GM12878 (cell line): ENCODE results near the gene PTPRF.

Experiments
- HCFC1 ChIP-seq: fragments of 150-350 bp; IDR thresholded peaks from 2 replicates; pipeline ENCODE4 v1.6.1; 2014; ENCODE audit warnings: low read length
- HDAC6 ChIP-seq: fragments of 200-600 bp; sonication (generic); IDR thresholded peaks from one replicate; pipeline ENCODE4 v1.8.0; 2017; ENCODE audit warnings: antibody characterized with exemption; ENCODE audit not compliant: unreplicated experiment
- SIN3A ChIP-seq: IDR thresholded peaks from 2 replicates; pipeline ENCODE4 v1.6.1; 2012; ENCODE audit warnings: low read depth, low read length, improper control_type of control experiment
- TF ChIP-seq, protein P1 (sequence below), 3 experiments: IDR thresholded peaks in 2 of 3; conservative IDR thresholded peaks in 1 of 3; 2 replicates each; pipeline ENCODE4 v1.5.1; 2011; ENCODE audit warnings: low read depth in 3 of 3, low read length in 3 of 3, mild to moderate bottlenecking in 3 of 3, control low read depth in 2 of 3, moderate library complexity in 2 of 3, inconsistent platforms in 1 of 3, mixed read lengths in 1 of 3; ENCODE audit not compliant: control insufficient read depth in 2 of 3, insufficient read depth in 1 of 3; ENCODE audit errors: extremely low read depth in 1 of 3

DNA sequence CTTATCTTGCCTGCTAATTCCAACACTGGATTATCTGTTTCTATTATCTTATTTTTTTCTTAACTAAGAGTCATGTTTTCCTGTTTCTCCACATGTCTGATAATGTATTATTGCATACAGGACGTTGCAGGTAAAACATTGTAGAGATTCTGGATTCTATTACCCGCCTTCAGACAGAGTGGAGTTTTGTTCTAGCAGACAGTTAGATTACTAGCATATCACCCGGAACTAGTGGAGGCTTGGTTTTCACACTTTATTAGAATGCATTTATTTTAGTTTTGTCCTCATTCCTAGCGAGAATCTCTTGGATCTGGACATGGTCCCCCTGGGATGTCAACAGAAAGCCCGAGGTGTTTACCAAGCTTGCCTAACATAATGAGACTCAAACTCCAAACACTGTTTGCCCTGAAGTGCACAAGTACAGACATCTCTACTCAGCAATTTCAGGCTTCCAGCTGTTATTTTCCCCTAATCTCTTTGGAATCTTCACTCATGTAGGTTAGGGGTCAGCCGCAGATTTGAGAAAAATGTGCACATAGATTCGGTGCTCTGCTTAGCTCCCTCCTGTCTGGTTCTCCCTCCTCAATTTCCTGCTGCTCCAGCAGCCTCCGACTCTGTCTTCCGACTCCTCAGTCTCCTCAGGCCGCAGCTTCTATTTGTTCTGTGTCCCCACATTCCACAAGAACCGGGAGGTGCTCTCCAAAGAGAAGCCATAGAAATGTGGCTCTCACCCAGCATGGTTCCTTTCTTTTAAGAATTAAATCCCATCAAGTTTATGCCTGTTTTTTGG is 36.8 kb upstream of the PTPRF start:
- TF ChIP-seq, protein P1, sequence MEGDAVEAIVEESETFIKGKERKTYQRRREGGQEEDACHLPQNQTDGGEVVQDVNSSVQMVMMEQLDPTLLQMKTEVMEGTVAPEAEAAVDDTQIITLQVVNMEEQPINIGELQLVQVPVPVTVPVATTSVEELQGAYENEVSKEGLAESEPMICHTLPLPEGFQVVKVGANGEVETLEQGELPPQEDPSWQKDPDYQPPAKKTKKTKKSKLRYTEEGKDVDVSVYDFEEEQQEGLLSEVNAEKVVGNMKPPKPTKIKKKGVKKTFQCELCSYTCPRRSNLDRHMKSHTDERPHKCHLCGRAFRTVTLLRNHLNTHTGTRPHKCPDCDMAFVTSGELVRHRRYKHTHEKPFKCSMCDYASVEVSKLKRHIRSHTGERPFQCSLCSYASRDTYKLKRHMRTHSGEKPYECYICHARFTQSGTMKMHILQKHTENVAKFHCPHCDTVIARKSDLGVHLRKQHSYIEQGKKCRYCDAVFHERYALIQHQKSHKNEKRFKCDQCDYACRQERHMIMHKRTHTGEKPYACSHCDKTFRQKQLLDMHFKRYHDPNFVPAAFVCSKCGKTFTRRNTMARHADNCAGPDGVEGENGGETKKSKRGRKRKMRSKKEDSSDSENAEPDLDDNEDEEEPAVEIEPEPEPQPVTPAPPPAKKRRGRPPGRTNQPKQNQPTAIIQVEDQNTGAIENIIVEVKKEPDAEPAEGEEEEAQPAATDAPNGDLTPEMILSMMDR (IDR thresholded peaks at IDR 0.05 in 2 of 3, conservative IDR thresholded peaks at IDR 0.05 in 1 of 3; ENCODE audit: control insufficient read depth in 2 of 3, extremely low read depth in 1 of 3, insufficient read depth in 1 of 3, low read depth in 3 of 3, low read length in 3 of 3), result no peak
- no peak for TF ChIP-seq HCFC1
- no peak for TF ChIP-seq HDAC6
- no peak for TF ChIP-seq SIN3A
